Measurements from ENCODE around the gene PLOD3.

GRCh38 chr7:101251871-101252659, 34.7 kb upstream of the PLOD3 start:
- TF ChIP-seq CTCF (IDR thresholded peaks at IDR 0.05) (no peak), POLR2AphosphoS5 (IDR thresholded peaks at IDR 0.05) (peak; percentile 73 to 78), POLR2A (IDR thresholded peaks at IDR 0.05) (peak in 3 of 4 donors; percentile 29 to 71 (median 53))
